ENCODE data around the gene ACKR2.

DNA sequence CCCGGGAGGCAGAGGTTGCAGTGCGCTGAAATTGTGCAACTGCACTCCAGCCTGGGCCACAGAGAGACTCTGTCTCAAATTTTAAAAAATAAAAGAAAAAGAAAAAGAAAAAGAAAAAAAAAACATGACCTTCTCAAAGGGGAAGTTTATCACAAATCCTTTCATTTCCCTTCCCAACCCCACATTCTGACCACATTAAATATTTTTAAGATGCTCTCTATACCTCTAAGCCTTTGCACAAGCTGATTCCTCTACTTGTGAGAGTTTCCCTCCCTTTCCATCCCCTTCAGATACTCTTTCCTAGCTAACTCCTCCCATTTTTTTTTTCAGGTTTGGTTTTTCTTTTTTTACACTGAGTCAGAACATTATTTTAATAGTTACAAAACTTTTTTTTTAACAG lies 9.0 kb upstream of the ACKR2 start:
- TF ChIP-seq POLR2AphosphoS5 (IDR thresholded peaks at IDR 0.05; ENCODE audit: low read depth, low read length) (no peak), CEBPB (IDR thresholded peaks at IDR 0.05; ENCODE audit: low read depth) (no peak), POLR2A (IDR thresholded peaks at IDR 0.05; ENCODE audit: borderline replicate concordance, extremely low read depth, insufficient read depth, insufficient read length) (no peak), FOSL1 (IDR thresholded peaks at IDR 0.05; ENCODE audit: low read depth) (no peak), EZH2phosphoT487 (IDR thresholded peaks at IDR 0.05; ENCODE audit: borderline replicate concordance) (no peak), TCF7L2 (IDR thresholded peaks at IDR 0.05; ENCODE audit: borderline replicate concordance, extremely low read depth, insufficient read depth, insufficient read length) (no peak), SP1 (IDR thresholded peaks at IDR 0.05; ENCODE audit: low read depth) (no peak), ELF1 (IDR thresholded peaks at IDR 0.05; ENCODE audit: borderline replicate concordance, low read depth) (no peak)
- TF ChIP-seq, protein P1, sequence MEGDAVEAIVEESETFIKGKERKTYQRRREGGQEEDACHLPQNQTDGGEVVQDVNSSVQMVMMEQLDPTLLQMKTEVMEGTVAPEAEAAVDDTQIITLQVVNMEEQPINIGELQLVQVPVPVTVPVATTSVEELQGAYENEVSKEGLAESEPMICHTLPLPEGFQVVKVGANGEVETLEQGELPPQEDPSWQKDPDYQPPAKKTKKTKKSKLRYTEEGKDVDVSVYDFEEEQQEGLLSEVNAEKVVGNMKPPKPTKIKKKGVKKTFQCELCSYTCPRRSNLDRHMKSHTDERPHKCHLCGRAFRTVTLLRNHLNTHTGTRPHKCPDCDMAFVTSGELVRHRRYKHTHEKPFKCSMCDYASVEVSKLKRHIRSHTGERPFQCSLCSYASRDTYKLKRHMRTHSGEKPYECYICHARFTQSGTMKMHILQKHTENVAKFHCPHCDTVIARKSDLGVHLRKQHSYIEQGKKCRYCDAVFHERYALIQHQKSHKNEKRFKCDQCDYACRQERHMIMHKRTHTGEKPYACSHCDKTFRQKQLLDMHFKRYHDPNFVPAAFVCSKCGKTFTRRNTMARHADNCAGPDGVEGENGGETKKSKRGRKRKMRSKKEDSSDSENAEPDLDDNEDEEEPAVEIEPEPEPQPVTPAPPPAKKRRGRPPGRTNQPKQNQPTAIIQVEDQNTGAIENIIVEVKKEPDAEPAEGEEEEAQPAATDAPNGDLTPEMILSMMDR (IDR thresholded peaks at IDR 0.05 in 2 of 3, conservative IDR thresholded peaks at IDR 0.05 in 1 of 3; ENCODE audit: borderline replicate concordance in 1 of 3, insufficient read depth in 1 of 3, low read depth in 2 of 3, low read length in 2 of 3) = no peak
- TF ChIP-seq, protein P2, sequence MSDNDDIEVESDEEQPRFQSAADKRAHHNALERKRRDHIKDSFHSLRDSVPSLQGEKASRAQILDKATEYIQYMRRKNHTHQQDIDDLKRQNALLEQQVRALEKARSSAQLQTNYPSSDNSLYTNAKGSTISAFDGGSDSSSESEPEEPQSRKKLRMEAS (IDR thresholded peaks at IDR 0.05) = no peak
- TF ChIP-seq, protein P3, sequence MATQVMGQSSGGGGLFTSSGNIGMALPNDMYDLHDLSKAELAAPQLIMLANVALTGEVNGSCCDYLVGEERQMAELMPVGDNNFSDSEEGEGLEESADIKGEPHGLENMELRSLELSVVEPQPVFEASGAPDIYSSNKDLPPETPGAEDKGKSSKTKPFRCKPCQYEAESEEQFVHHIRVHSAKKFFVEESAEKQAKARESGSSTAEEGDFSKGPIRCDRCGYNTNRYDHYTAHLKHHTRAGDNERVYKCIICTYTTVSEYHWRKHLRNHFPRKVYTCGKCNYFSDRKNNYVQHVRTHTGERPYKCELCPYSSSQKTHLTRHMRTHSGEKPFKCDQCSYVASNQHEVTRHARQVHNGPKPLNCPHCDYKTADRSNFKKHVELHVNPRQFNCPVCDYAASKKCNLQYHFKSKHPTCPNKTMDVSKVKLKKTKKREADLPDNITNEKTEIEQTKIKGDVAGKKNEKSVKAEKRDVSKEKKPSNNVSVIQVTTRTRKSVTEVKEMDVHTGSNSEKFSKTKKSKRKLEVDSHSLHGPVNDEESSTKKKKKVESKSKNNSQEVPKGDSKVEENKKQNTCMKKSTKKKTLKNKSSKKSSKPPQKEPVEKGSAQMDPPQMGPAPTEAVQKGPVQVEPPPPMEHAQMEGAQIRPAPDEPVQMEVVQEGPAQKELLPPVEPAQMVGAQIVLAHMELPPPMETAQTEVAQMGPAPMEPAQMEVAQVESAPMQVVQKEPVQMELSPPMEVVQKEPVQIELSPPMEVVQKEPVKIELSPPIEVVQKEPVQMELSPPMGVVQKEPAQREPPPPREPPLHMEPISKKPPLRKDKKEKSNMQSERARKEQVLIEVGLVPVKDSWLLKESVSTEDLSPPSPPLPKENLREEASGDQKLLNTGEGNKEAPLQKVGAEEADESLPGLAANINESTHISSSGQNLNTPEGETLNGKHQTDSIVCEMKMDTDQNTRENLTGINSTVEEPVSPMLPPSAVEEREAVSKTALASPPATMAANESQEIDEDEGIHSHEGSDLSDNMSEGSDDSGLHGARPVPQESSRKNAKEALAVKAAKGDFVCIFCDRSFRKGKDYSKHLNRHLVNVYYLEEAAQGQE (IDR thresholded peaks at IDR 0.05; ENCODE audit: low read depth) = no peak
